ENCODE data around the gene SLC1A4. TPM values are rescaled to one million over a fixed set of nuclear protein-coding genes. Genes with fewer than 3 reads are reported as not detected.
"Not testable (repeated sequence)": the region's sequence is repeated elsewhere in the genome, so short reads cannot be mapped to it uniquely, and the experiment has no call there.

The SLC1A4 gene
- total RNA-seq, 4 donors from 2014 or later = 4.6 to 6.9 (median 5.4) TPM

DNA sequence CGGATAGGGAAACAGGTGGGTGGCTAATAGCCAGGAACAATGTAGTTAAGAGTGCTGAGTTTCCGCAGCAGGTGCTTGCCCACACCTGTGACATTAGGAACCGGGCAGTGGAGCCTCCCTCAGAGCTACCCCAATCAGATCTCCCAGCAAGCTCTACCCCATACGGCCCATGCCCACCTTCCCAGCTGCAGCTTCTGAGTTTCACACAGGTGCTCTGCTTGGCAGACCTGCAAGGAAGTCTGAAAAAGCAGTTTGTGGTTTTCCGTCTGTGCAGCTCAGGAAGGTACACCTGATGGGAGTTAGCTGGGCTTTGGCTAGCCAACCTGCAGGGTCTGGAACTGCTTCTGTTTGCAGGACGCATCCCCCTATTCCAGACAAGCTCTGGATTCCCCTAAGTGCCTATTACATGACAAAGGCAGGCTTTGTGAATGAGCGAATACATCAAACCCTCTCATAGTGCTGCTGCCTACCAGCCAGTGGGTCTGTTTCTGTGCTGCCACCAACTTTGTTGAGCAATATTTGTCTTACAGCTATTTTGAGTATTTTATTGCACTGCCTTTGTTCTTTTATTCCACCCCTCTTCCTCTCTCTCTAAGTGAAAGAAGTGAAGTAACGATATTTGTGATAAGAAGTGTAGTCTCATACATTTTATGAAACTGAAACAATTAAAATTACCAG, 42.3 kb downstream of the SLC1A4 start:
- 71 to 80% methylated on average over 8 of the region's 8 CpGs for WGBS, 2 donors
- H3K4me3 ChIP-seq (replicated peaks in 1 of 3) = no peak overlapping the region
- TF ChIP-seq, protein P1, sequence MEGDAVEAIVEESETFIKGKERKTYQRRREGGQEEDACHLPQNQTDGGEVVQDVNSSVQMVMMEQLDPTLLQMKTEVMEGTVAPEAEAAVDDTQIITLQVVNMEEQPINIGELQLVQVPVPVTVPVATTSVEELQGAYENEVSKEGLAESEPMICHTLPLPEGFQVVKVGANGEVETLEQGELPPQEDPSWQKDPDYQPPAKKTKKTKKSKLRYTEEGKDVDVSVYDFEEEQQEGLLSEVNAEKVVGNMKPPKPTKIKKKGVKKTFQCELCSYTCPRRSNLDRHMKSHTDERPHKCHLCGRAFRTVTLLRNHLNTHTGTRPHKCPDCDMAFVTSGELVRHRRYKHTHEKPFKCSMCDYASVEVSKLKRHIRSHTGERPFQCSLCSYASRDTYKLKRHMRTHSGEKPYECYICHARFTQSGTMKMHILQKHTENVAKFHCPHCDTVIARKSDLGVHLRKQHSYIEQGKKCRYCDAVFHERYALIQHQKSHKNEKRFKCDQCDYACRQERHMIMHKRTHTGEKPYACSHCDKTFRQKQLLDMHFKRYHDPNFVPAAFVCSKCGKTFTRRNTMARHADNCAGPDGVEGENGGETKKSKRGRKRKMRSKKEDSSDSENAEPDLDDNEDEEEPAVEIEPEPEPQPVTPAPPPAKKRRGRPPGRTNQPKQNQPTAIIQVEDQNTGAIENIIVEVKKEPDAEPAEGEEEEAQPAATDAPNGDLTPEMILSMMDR (IDR thresholded peaks at IDR 0.05) = no peak
- no peak for TF ChIP-seq POLR2A (IDR thresholded peaks at IDR 0.05)
- H3K36me3 ChIP-seq = no peaks in the 10 kb centered on the region
- H3K9me3 ChIP-seq = no peaks in the 10 kb centered on the region
- H3K27me3 ChIP-seq = no peaks in the 10 kb centered on the region
- no peak for DNase-seq
- H3K4me1 ChIP-seq = no peaks in the 10 kb centered on the region
- intact Hi-C loops (cut with DNase I) = no loop called here
- no peak overlapping the region for H3K27ac ChIP-seq

DNA sequence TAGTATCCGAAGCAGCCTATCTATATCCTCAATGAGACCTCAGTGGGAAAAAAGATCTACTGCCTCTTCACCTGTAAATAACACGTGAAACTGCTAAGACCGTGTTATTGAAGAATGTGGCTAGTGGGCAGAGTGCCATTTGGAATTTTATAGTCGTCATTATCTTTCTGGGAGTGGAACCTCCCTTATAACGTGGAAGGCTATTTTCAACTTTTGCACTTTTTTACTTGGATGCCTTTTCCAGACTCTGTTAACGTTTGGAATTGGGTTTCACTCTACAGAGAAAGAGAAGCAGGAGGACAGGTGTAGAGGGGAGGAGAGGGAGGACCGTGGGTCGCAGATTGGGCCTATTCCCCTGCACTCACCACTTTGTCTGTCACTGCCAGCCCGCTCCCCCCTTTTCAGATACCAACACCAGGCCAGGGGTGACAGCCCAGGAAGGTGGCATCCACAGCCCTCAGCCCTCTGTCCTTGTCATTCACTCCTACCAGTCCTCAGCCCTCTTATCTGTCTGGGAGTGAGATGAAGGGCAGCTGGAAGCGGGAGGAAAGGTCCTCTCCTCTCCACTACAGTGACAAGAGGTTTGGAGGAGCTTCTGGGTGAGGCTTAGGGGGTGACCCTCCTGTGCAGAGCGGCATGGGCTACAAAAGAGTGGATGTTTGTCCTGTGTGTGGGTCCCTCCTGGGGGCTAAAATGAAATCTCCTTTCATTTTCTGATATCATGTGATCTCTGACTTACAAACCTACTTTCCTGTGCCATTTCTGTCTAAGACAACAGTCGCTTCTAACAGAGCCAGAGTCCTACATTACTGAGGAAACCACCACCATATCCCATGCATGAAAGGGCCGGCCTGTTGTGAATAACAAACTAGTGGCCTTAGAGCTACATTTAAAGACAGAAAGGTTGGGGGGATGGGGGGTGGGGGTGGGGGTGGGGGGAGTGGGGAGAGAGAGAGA, 43.1 kb downstream of the SLC1A4 start:
- Histone ChIP-seq H3K36me3 (no peaks in the 10 kb centered on the region), H3K4me1 (no peaks in the 10 kb centered on the region), H3K4me3 (replicated peaks in 1 of 3) (no peak overlapping the region), H3K27ac (no peak overlapping the region), H3K9me3 (no peaks in the 10 kb centered on the region), H3K27me3 (no peaks in the 10 kb centered on the region)
- intact Hi-C loops (cut with DNase I) = no loop called here
- WGBS, 2 donors = 77 to 81% methylated on average over 13 of the region's 13 CpGs
- DNase-seq = no peak
- TF ChIP-seq, protein P1 (IDR thresholded peaks at IDR 0.05) = no peak
- no peak for TF ChIP-seq POLR2A (IDR thresholded peaks at IDR 0.05)

DNA sequence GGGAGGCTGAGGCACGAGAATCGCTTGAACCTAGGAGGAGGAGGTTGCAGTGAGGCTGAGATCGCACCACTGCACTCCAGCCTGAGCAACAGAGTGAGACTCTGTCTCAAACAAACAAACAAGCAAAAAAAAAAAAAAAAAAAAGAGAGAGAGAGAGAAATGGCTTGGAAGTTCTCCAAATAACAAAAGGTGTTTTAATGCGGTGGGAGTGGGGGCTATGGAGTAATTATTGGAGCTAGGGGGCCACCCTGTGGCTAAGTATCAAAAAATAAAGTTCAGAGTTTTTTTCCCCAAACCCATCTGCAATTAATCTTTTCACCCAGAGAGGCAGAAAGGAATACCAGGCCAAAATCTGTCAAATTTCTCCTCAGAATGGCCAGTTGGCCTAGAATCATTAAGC, 44.0 kb downstream of the SLC1A4 start:
- H3K9me3 ChIP-seq = no peaks in the 10 kb centered on the region
- H3K27me3 ChIP-seq = no peaks in the 10 kb centered on the region
- TF ChIP-seq, protein P1 (IDR thresholded peaks at IDR 0.05) = no peak
- TF ChIP-seq POLR2A (IDR thresholded peaks at IDR 0.05) = no peak
- intact Hi-C loops (cut with DNase I) = no loop called here
- H3K4me1 ChIP-seq = no peaks in the 10 kb centered on the region
- WGBS, 2 donors = 87 to 89% methylated on average over 4 of the region's 4 CpGs
- H3K4me3 ChIP-seq (replicated peaks in 1 of 3) = no peak overlapping the region
- H3K27ac ChIP-seq = no peak overlapping the region
- DNase-seq = no peak
- no peaks in the 10 kb centered on the region for H3K36me3 ChIP-seq

DNA sequence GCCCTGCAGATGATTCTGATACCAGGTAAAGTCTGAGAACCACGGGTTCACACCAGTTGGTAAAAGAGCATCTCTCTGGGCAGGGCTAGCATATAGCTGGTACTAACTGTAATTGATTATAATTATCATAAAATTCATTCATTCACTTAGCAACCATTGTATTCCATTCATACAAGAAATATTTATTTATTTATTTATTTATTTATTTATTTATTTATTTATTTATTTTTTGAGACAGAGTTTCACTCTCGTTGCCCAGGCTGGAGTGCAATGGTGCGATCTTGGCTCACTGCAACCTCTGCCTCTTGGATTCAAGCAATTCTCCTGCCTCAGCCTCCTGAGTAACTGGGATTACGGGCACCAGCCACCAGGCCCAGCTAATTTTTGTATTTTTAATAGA, 44.5 kb downstream of the SLC1A4 start:
- H3K4me3 ChIP-seq (replicated peaks in 1 of 3); intact Hi-C loops (cut with DNase I); H3K27me3 ChIP-seq; H3K4me1 ChIP-seq; DNase-seq; H3K9me3 ChIP-seq; H3K36me3 ChIP-seq; H3K27ac ChIP-seq: not testable (repeated sequence)
- 95 to 98% methylated on average over 4 of the region's 4 CpGs for WGBS, 2 donors

DNA sequence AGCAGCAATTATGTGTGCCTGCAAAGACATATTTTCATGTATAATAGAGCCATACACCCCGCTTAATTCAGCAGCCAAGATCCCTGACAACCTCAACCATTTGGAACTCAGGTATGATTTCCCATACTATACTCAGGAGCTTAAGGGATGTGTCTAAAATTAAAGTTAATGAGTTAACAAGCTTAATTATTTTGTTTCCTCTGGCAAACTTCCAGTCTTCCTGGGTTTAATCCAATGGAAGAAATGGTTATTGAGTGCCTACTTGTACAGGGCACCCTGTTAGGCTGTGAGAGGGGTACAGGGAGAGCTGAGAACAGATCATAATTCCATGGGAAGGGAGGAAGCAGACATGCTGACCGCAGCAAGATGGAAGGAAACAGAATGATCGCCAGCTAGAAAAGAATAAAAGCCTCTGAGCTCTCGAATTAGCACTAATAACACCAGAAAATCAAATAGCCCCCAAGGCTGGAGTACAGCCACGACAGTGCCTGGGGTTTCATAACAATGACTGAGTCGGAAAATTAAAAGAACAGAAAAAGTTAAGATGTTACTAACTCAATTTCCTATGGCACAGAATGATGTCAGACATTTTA, 46.2 kb downstream of the SLC1A4 start:
- no peak overlapping the region for H3K4me3 ChIP-seq (replicated peaks in 1 of 3)
- intact Hi-C loops (cut with DNase I) = no loop called here
- no peaks in the 10 kb centered on the region for H3K9me3 ChIP-seq
- DNase-seq = no peak
- no peak overlapping the region for H3K27ac ChIP-seq
- WGBS, 2 donors = 79 to 81% methylated on average over 6 of the region's 6 CpGs
- TF ChIP-seq, protein P1 (IDR thresholded peaks at IDR 0.05) = no peak
- no peak for TF ChIP-seq POLR2A (IDR thresholded peaks at IDR 0.05)
- no peaks in the 10 kb centered on the region for H3K27me3 ChIP-seq
- no peaks in the 10 kb centered on the region for H3K36me3 ChIP-seq
- H3K4me1 ChIP-seq = no peaks in the 10 kb centered on the region

Data from thyroid gland (tissue), 4 donors.